DMS153 treated with DMSO at 0.1 percent for 48 hours (cell line): ENCODE results near the gene TLE1.
A peak's percentile ranks its signal among the peaks of the same experiment; 100 is the strongest.

Source experiments
- DNase-seq: peaks from one replicate; lab custom pipeline; 2025; ENCODE audit not compliant: unreplicated experiment; lab: John Stamatoyannopoulos, UW

Gene TLE1

DNA sequence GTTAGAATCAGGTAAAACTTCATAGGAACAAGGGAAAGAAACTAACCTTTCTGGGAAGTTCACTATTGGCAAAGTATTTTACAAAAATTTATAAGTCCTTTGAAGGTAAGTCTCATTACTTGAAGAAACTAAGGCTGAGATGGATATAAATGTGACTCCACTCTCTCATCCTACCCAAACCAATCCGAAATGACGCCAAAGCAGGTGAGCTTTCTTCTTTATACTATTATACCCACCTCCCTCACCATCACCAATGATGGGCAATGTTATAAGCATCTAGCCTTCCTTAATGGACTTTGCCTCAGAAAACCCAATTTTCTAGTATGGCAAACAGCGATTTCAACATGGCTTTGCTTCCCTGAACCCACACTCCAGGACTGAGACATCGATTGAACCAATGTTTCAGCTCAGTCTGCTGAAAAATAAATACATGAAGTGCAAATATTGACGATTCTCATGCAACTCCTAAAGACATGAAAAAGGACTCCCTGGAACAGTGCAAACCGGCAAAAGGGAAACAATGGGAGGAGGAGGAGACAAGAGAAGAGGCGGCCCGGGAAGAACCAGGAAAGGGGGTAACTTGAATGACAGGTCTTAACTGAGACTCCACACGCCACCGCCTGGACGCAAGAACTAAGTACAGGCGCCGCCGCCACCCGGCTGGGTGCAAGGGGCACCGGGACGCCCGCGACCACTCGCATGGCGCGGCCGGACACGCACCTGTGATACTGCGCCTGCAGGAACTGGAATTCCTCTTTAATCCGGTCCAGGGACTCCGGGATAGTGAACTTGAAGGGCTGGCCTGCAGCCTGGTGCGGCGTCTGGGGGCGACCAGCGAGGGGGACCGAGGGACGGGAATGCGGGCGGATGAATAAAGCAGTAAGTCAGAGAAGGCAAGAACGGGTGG lies 2.5 kb downstream of the TLE1 start:
- DNase-seq: peak; percentile 71

DNA sequence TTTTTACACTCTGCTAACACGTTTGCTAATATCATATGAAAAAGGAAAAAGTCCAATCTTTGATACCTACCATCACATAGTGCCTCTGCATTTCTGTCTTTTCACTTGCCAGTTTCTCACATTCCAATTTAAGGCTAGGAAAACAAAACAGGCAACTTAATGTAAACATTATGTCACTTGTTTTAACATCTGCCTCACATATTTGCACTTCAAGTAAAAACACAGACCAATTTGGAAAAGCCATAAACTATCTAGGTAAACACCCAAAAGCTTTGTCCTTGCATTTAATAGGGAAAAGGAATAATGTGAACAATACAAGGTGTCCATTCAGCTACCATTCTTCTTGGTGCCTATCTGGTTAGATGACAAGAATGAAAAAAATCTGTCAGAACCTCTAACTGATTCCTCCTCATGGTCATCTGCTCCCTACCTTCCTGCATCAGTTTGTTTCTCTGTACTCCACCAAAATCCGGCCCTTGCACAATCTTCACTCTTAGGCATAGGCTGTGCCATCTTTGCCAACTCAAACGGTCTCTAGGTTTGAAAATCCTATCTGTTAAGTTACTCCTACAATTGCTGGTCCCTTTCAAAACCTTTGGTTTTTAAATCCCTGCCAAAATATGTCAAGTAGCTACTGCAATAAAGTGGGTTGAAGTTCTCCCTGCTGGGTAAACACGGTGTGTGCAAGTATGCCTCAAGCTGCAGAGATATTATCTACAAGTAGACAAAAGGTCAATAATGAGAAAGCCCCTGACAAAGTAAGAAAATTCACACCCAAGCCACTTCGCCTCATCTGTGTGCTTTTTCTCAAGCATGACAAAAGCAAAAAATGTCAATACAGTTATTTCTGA lies 3.4 kb downstream of the TLE1 start:
- DNase-seq: no peak

- no peak for DNase-seq
These were observed 4.7 kb downstream of the TLE1 start for GRCh38 chr9:81684635-81685034.

GRCh38 chr9:81683704-81684103 lies 5.6 kb downstream of the TLE1 start:
- DNase-seq: no peak

- no peak for DNase-seq
These were observed 6.1 kb downstream of the TLE1 start for GRCh38 chr9:81683238-81683637.

- no peak for DNase-seq
These were observed 6.5 kb downstream of the TLE1 start for GRCh38 chr9:81682797-81683196.

DNA sequence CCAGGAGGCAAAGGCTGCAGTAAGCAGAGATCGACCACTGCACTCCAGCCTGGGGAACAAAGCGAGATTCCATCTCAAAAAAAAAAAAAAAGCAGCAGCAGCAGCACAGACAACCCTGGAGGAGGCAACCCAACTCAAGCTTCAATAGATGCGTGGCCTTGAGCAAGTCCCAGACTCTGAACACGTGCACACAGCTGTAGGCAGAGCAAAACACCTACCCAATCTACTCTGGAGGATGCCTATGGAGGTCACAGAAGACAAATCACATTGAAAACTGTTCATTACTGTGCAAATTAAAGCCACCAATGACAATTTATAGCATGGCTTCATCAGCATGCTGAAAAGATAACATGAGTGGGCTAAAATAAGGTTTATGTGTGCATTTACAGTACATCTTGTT lies 7.2 kb downstream of the TLE1 start:
- no peak for DNase-seq

GRCh38 chr9:81680506-81680905 lies 8.8 kb downstream of the TLE1 start:
- DNase-seq: no peak

GRCh38 chr9:81680006-81680405 lies 9.3 kb downstream of the TLE1 start:
- no peak for DNase-seq

DNA sequence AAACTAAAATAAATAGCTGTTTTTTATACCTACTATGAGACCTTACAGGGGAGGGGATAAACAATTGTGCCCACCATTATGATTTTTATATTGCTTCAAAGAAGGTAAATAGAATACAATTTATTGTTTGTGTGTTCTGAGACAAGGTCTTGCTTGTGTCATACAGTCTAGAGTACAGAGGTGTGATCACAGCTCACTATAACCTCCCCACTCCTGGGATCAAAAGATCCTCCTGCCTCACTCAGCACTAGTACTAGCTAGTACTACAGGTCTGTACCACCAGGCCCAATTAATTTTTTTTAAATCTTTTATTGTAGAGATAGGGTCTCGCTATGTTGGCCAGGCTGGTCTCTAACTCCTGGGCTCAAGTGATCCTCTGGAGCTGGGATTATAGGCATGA lies 11.3 kb downstream of the TLE1 start:
- DNase-seq: no peak

- no peak for DNase-seq
These were observed 13.0 kb downstream of the TLE1 start for GRCh38 chr9:81676395-81676794.

GRCh38 chr9:81673310-81673709 lies 16.0 kb downstream of the TLE1 start:
- DNase-seq: no peak

- DNase-seq: no peak
These were observed 17.5 kb downstream of the TLE1 start for GRCh38 chr9:81671880-81672280.

- no peak for DNase-seq
These were observed 19.5 kb downstream of the TLE1 start for GRCh38 chr9:81669866-81670265.

DNA sequence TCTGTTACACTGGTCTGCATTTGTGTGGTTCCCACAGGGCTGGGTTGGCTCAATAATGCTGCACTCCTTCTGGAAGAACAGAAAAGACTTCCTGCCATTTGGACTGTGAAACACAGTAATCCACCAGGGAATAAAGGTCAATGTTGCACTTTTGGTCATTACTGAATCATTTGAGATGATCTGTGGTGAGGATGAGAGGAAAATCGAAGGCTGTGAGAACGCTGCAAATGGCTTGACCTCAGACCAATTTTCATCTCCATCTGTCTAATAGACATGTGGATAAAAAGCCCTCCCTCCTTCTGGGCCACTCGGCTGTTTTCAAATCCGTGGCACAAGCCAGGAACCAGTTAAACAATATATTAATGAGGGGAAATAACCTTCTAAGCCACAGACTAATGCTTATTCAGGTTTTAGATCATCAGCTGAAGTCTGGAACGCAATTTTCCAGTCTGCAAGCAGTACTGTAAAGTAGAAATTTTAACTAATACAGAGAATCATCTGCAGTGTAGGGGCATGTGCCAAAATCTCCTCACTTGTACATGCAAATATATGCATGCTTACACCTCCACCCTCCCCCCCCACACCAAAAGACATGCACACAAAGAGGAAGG lies 20.2 kb downstream of the TLE1 start:
- DNase-seq: no peak

DNA sequence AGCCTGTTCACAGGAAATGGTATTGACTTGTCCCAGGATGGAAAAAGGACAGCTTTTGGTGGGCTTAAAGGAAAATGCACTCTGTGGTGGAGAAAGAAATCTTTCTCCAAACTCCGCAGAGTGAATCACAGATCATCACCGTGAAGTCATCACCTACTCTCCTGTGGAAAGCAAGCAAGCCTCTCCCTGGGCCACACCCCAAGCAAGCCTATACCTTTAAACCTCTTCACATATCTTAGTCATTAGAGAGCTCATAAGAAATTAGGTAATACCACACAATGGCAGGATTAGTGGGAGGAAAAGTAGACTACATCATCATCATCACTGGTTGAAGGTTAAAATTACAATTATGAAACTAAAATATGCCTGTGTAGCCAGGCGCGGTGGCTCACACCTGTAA lies 23.2 kb downstream of the TLE1 start:
- DNase-seq: no peak

DNA sequence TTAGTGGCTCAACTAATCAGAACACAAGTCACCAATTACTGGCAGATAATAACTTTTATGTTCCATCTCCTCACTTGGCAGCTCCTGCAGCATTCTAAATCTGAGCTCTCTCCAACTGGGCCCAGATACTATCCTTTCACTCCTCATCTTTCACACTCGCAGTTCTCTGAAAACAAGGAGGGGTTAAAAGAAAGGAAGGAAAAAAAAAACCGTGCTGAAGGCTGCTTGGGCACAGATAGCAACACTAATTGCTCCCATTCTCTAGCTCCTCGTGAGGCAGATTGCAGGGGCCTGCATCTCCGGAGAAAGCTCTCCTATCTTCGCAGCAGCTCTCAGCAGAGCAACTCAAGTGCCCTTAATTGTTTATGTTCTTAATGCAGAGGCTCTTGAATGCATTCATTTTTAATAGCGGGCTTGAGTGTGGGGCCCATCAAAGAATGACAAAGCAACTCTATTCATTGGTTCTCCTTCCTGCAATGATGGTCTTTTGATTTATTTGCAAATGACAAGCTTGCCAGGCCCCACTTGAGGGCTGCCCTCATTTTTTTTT lies 23.9 kb downstream of the TLE1 start:
- DNase-seq: peak; percentile 59

GRCh38 chr9:81664638-81665222 lies 24.6 kb downstream of the TLE1 start:
- no peak for DNase-seq

- no peak for DNase-seq
These were observed 28.0 kb downstream of the TLE1 start for GRCh38 chr9:81661339-81661738.

- DNase-seq: no peak
These were observed 32.4 kb downstream of the TLE1 start for GRCh38 chr9:81656871-81657337.

DNA sequence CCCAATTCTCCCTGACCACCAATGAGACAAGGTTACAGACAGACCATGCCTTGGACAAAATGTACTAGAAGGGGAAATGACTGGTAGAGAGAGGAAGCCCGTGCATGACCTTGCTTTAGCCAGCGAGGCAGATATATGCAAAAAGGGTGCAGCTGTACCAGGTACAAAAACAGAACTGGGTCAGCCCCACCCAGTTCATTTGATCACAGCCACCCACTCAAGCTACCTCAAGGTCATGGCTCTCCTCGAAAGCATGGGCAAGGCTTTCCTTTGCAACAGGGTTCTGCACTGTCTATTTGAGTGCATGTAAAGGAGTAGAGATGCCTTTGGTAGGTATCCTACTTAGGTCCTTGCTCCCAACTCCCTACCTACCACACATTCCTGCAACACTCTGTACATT lies 33.3 kb downstream of the TLE1 start:
- no peak for DNase-seq
